Anterior cingulate cortex (tissue), 58 donors: Measurements from ENCODE around the gene SLC12A2.

Experiments used
- DNase-seq, 58 donors: peaks; one replicate each; lab custom pipeline; 2025; lab: John Stamatoyannopoulos, UW

SLC12A2 gene

GRCh38 chr5:128093368-128093767 is 9.8 kb downstream of the SLC12A2 start:
- DNase-seq: peak in 9 of 58 donors; percentile 1 to 28 (median 10)

GRCh38 chr5:128097224-128097623 is 13.7 kb downstream of the SLC12A2 start:
- DNase-seq: no peak

- no peak for DNase-seq
Measured at GRCh38 chr5:128097781-128098180, 14.2 kb downstream of the SLC12A2 start.

GRCh38 chr5:128099944-128100343 is 16.4 kb downstream of the SLC12A2 start:
- DNase-seq: no peak

- DNase-seq: peak in 1 of 58 donors; percentile 48
Measured at GRCh38 chr5:128100860-128101557, 17.4 kb downstream of the SLC12A2 start.

- no peak for DNase-seq
Measured at GRCh38 chr5:128101676-128102075, 18.1 kb downstream of the SLC12A2 start.

- DNase-seq: no peak
Measured at GRCh38 chr5:128105203-128105602, 21.6 kb downstream of the SLC12A2 start.

GRCh38 chr5:128109138-128109537 is 25.6 kb downstream of the SLC12A2 start:
- DNase-seq: no peak

GRCh38 chr5:128109766-128110165 is 26.2 kb downstream of the SLC12A2 start:
- no peak for DNase-seq

GRCh38 chr5:128111818-128112448 is 28.4 kb downstream of the SLC12A2 start:
- DNase-seq: no peak

- no peak for DNase-seq
Measured at GRCh38 chr5:128116445-128116844, 32.9 kb downstream of the SLC12A2 start.

GRCh38 chr5:128118214-128118613 is 34.6 kb downstream of the SLC12A2 start:
- DNase-seq: no peak

- no peak for DNase-seq
Measured at GRCh38 chr5:128121651-128122050, 38.1 kb downstream of the SLC12A2 start.

GRCh38 chr5:128123936-128124335 is 40.4 kb downstream of the SLC12A2 start:
- no peak for DNase-seq

GRCh38 chr5:128126241-128126640 is 42.7 kb downstream of the SLC12A2 start:
- no peak for DNase-seq

GRCh38 chr5:128132499-128132898 is 48.9 kb downstream of the SLC12A2 start:
- DNase-seq: no peak

- DNase-seq: no peak
Measured at GRCh38 chr5:128135286-128135685, 51.7 kb downstream of the SLC12A2 start.

GRCh38 chr5:128143911-128144310 is 60.3 kb downstream of the SLC12A2 start:
- peak in 1 of 58 donors; percentile 34 for DNase-seq

- DNase-seq: peak in 1 of 58 donors; percentile 3
Measured at GRCh38 chr5:128144491-128144890, 60.9 kb downstream of the SLC12A2 start.

- no peak for DNase-seq
Measured at GRCh38 chr5:128146671-128147070, 63.1 kb downstream of the SLC12A2 start.

- DNase-seq: no peak
Measured at GRCh38 chr5:128154943-128155342, 71.4 kb downstream of the SLC12A2 start.

- DNase-seq: no peak
Measured at GRCh38 chr5:128155776-128156175, 72.2 kb downstream of the SLC12A2 start.
